ENCODE measurements around the gene FHIT. TPM values are rescaled to one million over a fixed set of nuclear protein-coding genes. Genes with fewer than 3 reads are reported as not detected.

The FHIT gene
- total RNA-seq, 2 donors from 2014 or later = 6.8 to 12.3 TPM

DNA sequence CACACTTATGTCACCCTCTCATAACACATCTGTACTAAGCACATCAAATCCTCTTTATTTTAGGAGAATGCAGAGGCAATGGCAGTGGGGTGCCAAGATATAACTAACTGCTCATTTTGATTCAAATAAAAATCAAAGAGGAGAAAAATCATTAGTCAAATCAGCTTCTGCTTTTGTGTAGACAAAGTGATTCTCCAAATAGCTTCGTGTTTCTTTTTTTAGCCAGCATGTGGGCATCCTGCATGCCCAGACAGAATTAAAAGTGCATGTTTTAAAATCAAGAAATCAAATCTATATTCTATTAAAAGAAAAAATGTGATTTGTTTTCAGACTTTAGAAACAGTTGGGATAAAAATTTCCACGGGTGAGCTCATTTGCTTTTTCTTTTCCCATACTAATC lies 1440.1 kb downstream of the FHIT start:
- peaks cover 49% of the 10 kb centered on the region for H3K4me1 Mint-ChIP-seq
- no peak overlapping the region for H3K27ac Mint-ChIP-seq
- no peaks in the 10 kb centered on the region for H3K9me3 Mint-ChIP-seq
- no peaks in the 10 kb centered on the region for H3K9me3 ChIP-seq (ENCODE audit: control insufficient read depth, low read length)
- no peaks in the 10 kb centered on the region for H3K27me3 Mint-ChIP-seq (ENCODE audit: insufficient read depth)
- 100% methylated on average over 1 of the region's 2 CpGs; no CpG with 5 or more reads in 1 of the 2 experiments for WGBS, 2 experiments (ENCODE audit: insufficient coverage in 1 of 2, insufficient read length in 1 of 2)
- TF ChIP-seq, protein P1, sequence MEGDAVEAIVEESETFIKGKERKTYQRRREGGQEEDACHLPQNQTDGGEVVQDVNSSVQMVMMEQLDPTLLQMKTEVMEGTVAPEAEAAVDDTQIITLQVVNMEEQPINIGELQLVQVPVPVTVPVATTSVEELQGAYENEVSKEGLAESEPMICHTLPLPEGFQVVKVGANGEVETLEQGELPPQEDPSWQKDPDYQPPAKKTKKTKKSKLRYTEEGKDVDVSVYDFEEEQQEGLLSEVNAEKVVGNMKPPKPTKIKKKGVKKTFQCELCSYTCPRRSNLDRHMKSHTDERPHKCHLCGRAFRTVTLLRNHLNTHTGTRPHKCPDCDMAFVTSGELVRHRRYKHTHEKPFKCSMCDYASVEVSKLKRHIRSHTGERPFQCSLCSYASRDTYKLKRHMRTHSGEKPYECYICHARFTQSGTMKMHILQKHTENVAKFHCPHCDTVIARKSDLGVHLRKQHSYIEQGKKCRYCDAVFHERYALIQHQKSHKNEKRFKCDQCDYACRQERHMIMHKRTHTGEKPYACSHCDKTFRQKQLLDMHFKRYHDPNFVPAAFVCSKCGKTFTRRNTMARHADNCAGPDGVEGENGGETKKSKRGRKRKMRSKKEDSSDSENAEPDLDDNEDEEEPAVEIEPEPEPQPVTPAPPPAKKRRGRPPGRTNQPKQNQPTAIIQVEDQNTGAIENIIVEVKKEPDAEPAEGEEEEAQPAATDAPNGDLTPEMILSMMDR (conservative IDR thresholded peaks at IDR 0.05) = no peak
- H3K4me1 ChIP-seq (ENCODE audit: control insufficient read depth, insufficient read depth, low read length) = peaks cover 17% of the 10 kb centered on the region
- H3K27ac ChIP-seq (ENCODE audit: low read depth, low read length) = no peak overlapping the region
- H3K4me3 ChIP-seq (ENCODE audit: low read length) = no peak overlapping the region
- no peak overlapping the region for H3K9ac ChIP-seq (ENCODE audit: extremely low read depth, low read length, poor library complexity, severe bottlenecking)
- H3K36me3 Mint-ChIP-seq (ENCODE audit: low read depth) = no peaks in the 10 kb centered on the region
- no peaks in the 10 kb centered on the region for H3K36me3 ChIP-seq (ENCODE audit: control insufficient read depth, insufficient read depth, low read length)
- no peaks in the 10 kb centered on the region for H3K27me3 ChIP-seq (ENCODE audit: control insufficient read depth, insufficient read depth, low read length, poor library complexity, severe bottlenecking)
- DNase-seq = no peak
- H3K4me3 Mint-ChIP-seq = no peak overlapping the region

DNA sequence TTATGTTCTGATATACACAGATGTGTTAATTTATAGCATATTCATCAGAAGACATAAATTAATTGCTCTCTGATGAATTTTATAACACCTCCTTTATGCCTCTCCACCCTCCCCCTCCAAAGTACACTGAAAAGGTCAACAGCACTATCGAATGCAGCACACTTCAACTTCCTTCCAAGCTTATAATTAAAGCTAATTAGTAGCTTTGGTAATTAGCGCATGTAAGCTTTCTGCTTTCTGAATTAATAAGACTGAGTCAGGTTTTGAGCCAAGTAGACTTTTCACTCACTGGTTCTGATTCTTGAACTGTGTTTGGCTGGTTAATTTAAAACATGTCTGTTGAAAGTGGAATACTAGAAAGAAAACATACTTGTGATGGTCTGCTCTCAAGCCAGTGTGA lies 1440.6 kb downstream of the FHIT start:
- Histone ChIP-seq H3K4me3 (ENCODE audit: low read length) (no peak overlapping the region), H3K36me3 (ENCODE audit: control insufficient read depth, insufficient read depth, low read length) (no peaks in the 10 kb centered on the region), H3K9me3 (ENCODE audit: control insufficient read depth, low read length) (no peaks in the 10 kb centered on the region), H3K4me1 (ENCODE audit: control insufficient read depth, insufficient read depth, low read length) (peaks cover 17% of the 10 kb centered on the region), H3K9ac (ENCODE audit: extremely low read depth, low read length, poor library complexity, severe bottlenecking) (no peak overlapping the region), H3K27me3 (ENCODE audit: control insufficient read depth, insufficient read depth, low read length, poor library complexity, severe bottlenecking) (no peaks in the 10 kb centered on the region), H3K27ac (ENCODE audit: low read depth, low read length) (no peak overlapping the region)
- H3K4me1 Mint-ChIP-seq = peaks cover 47% of the 10 kb centered on the region
- H3K9me3 Mint-ChIP-seq = no peaks in the 10 kb centered on the region
- H3K27me3 Mint-ChIP-seq (ENCODE audit: insufficient read depth) = no peaks in the 10 kb centered on the region
- 93 to 100% methylated on average over 1 to 2 of the region's 2 CpGs for WGBS, 2 experiments (ENCODE audit: insufficient coverage in 1 of 2, insufficient read length in 1 of 2)
- H3K4me3 Mint-ChIP-seq = no peak overlapping the region
- H3K27ac Mint-ChIP-seq = no peak overlapping the region
- TF ChIP-seq, protein P1 (conservative IDR thresholded peaks at IDR 0.05) = no peak
- no peaks in the 10 kb centered on the region for H3K36me3 Mint-ChIP-seq (ENCODE audit: low read depth)
- DNase-seq = no peak

DNA sequence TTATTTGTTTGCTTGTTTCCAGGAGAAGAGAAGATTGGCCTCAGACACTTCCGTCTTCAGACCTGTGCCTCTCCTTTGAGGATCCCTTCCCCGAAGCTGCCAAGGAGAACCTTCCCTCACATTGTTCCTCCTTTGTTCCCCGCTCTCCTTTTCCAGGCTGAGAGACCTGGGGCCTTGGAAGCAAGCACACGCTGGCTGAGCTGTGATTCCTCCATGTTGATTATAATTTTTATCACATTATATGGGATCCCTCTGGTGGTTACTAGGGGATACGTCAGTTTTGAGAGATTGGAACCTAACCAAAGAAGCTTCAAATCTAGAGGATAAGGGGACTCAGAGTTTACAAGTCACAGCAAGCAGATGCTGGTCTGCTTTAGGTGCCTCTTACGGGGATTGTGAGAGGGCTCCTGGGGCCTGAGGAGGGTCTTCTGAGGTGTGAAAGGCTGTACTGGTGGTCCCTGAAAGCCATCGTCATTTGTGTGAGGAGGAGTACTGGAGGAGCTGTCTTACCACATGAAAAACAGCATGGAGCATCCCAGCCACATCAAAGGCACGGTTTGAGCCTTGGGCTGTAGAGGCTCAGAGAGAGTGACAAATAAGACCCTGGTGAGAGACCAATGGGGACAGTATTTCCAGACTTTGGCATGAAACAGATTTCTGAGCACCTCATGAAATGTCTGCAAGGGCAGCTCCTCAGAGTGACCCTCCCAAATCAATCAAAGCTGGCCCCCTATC lies 1441.4 kb downstream of the FHIT start:
- DNase-seq = peak; percentile 64
- H3K9ac ChIP-seq (ENCODE audit: extremely low read depth, low read length, poor library complexity, severe bottlenecking) = no peak overlapping the region
- Mint-ChIP-seq H3K9me3 (no peaks in the 10 kb centered on the region), H3K36me3 (ENCODE audit: low read depth) (no peaks in the 10 kb centered on the region), H3K4me1 (peaks cover 47% of the 10 kb centered on the region), H3K27ac (no peak overlapping the region), H3K27me3 (ENCODE audit: insufficient read depth) (no peaks in the 10 kb centered on the region), H3K4me3 (no peak overlapping the region)
- H3K27me3 ChIP-seq (ENCODE audit: control insufficient read depth, insufficient read depth, low read length, poor library complexity, severe bottlenecking) = no peaks in the 10 kb centered on the region
- no peaks in the 10 kb centered on the region for H3K9me3 ChIP-seq (ENCODE audit: control insufficient read depth, low read length)
- no peaks in the 10 kb centered on the region for H3K36me3 ChIP-seq (ENCODE audit: control insufficient read depth, insufficient read depth, low read length)
- no peak overlapping the region for H3K4me3 ChIP-seq (ENCODE audit: low read length)
- TF ChIP-seq, protein P1 (conservative IDR thresholded peaks at IDR 0.05) = peak; percentile 56
- H3K27ac ChIP-seq (ENCODE audit: low read depth, low read length) = no peak overlapping the region
- 87 to 88% methylated on average over 4 to 8 of the region's 8 CpGs for WGBS, 2 experiments (ENCODE audit: insufficient coverage in 1 of 2, insufficient read length in 1 of 2)
- peaks cover 17% of the 10 kb centered on the region for H3K4me1 ChIP-seq (ENCODE audit: control insufficient read depth, insufficient read depth, low read length)
